Astrocyte (in vitro differentiated cells and primary cell): ENCODE measurements around the gene CASTOR1. TPM values are rescaled to one million over a fixed set of nuclear protein-coding genes. Genes with fewer than 3 reads are reported as not detected.

Experiments used
- DNase-seq: peaks from one replicate; pipeline ENCODE4 v3.0.0-alpha.2; 2010; ENCODE audit warnings: low read depth
- FAIRE-seq: peaks from 2 replicates; lab custom pipeline; 2011; peaks lifted over from hg19 to GRCh38; lab: Jason Lieb, UNC
- H2AFZ ChIP-seq: 2 replicates; pipeline ENCODE4 v1.6.0; 2012; ENCODE audit warnings: low read depth, low read length, inconsistent platforms
- H3K27ac ChIP-seq: 2 replicates; pipeline ENCODE4 v1.5.1; 2011; ENCODE audit warnings: low read depth, low read length, inconsistent platforms
- H3K27me3 ChIP-seq: 2 replicates; pipeline ENCODE4 v1.6.0; 2011; ENCODE audit warnings: low read length, inconsistent platforms; ENCODE audit not compliant: insufficient read depth
- H3K36me3 ChIP-seq: 2 replicates; pipeline ENCODE4 v1.5.1; 2011; ENCODE audit warnings: low read length, inconsistent platforms; ENCODE audit not compliant: insufficient read depth
- H3K4me1 ChIP-seq: 2 replicates; pipeline ENCODE4 v1.5.1; 2011; ENCODE audit warnings: low read length, inconsistent platforms; ENCODE audit not compliant: insufficient read depth
- H3K4me2 ChIP-seq: 2 replicates; pipeline ENCODE4 v1.6.0; 2012; ENCODE audit warnings: low read length, inconsistent platforms
- H3K4me3 ChIP-seq: 2 replicates; pipeline ENCODE4 v1.5.1; 2011; ENCODE audit warnings: low read depth, mild to moderate bottlenecking, low read length, inconsistent platforms; ENCODE audit not compliant: insufficient read depth
- H3K79me2 ChIP-seq: 2 replicates; pipeline ENCODE4 v1.6.0; 2012; ENCODE audit warnings: mild to moderate bottlenecking, low read length, inconsistent platforms; ENCODE audit not compliant: insufficient read depth
- H3K9ac ChIP-seq: 2 replicates; pipeline ENCODE4 v1.6.0; 2012; ENCODE audit warnings: mild to moderate bottlenecking, low read length, inconsistent platforms
- H3K9me3 ChIP-seq: 2 replicates; pipeline ENCODE4 v1.5.1; 2012; ENCODE audit warnings: low read depth, mild to moderate bottlenecking, low read length, inconsistent platforms; ENCODE audit not compliant: insufficient read depth
- H4K20me1 ChIP-seq: 2 replicates; pipeline ENCODE4 v1.6.0; 2012; ENCODE audit warnings: low read length, inconsistent platforms; ENCODE audit not compliant: insufficient read depth
- H3K27ac Mint-ChIP-seq: one replicate; pipeline ENCODE4 v1.8.0; 2021; ENCODE audit warnings: mild to moderate bottlenecking, mixed read lengths; ENCODE audit not compliant: unreplicated experiment
- H3K27me3 Mint-ChIP-seq: one replicate; pipeline ENCODE4 v1.8.0; 2021; ENCODE audit warnings: low read depth, mixed read lengths; ENCODE audit not compliant: unreplicated experiment
- H3K36me3 Mint-ChIP-seq: one replicate; pipeline ENCODE4 v1.8.0; 2021; ENCODE audit warnings: low read depth, mixed read lengths; ENCODE audit not compliant: unreplicated experiment
- H3K4me1 Mint-ChIP-seq: one replicate; pipeline ENCODE4 v1.8.0; 2021; ENCODE audit warnings: low read depth, mixed read lengths; ENCODE audit not compliant: unreplicated experiment
- H3K4me3 Mint-ChIP-seq: one replicate; pipeline ENCODE4 v1.8.0; 2021; ENCODE audit warnings: mild to moderate bottlenecking, moderate library complexity, mixed read lengths; ENCODE audit not compliant: unreplicated experiment
- H3K9me3 Mint-ChIP-seq: one replicate; pipeline ENCODE4 v1.8.0; 2021; ENCODE audit warnings: mild to moderate bottlenecking, mixed read lengths; ENCODE audit not compliant: unreplicated experiment
- CTCF ChIP-seq: IDR thresholded peaks from 2 replicates; pipeline ENCODE4 v1.5.1; 2011; ENCODE audit warnings: low read depth, mild to moderate bottlenecking, inconsistent platforms, low read length, moderate library complexity; ENCODE audit not compliant: insufficient read depth
- EZH2 ChIP-seq: IDR thresholded peaks from 2 replicates; pipeline ENCODE4 v1.6.1; 2012; ENCODE audit warnings: mild to moderate bottlenecking, low read length, inconsistent platforms; ENCODE audit not compliant: insufficient read depth
- total RNA-seq: library from RNA; stranded (reverse); gene quantifications from 2 replicates; pipeline ENCODE4 v1.2.1, GENCODE V29; 2021

The CASTOR1 gene
- total RNA-seq, 1 donor from 2014 or later = 15.2 TPM

GRCh38 chr22:30301995-30302809 is 12.9 kb upstream of the CASTOR1 start:
- DNase-seq = peak; percentile 71
- Mint-ChIP-seq H3K36me3 (peaks cover 34% of the 10 kb centered on the region), H3K9me3 (no peaks in the 10 kb centered on the region), H3K27ac (peak overlapping the region; percentile 66), H3K4me3 (no peak overlapping the region), H3K27me3 (no peaks in the 10 kb centered on the region), H3K4me1 (peaks cover 38% of the 10 kb centered on the region)
- no peak overlapping the region for H3K4me2 ChIP-seq
- TF ChIP-seq EZH2 = no peak
- no peak overlapping the region for H2AFZ ChIP-seq
- peaks cover 8% of the 10 kb centered on the region for H3K36me3 ChIP-seq
- H3K9ac ChIP-seq = peak overlapping the region; percentile 23
- no peaks in the 10 kb centered on the region for H3K9me3 ChIP-seq
- FAIRE-seq = peak; percentile 66
- no peaks in the 10 kb centered on the region for H3K27me3 ChIP-seq
- peaks cover 96% of the 10 kb centered on the region for H4K20me1 ChIP-seq
- H3K4me1 ChIP-seq = peaks cover 28% of the 10 kb centered on the region
- peaks cover 50% of the 10 kb centered on the region for H3K79me2 ChIP-seq
- peak overlapping the region; percentile 30 for H3K27ac ChIP-seq
- no peak overlapping the region for H3K4me3 ChIP-seq

- Histone ChIP-seq H3K36me3 (peaks cover 18% of the 10 kb centered on the region), H3K9ac (no peak overlapping the region)
- TF ChIP-seq EZH2 (no peak), CTCF (no peak)
These were observed 10.0 kb upstream of the CASTOR1 start for GRCh38 chr22:30299322-30299721.

GRCh38 chr22:30297991-30298701 is 8.8 kb upstream of the CASTOR1 start:
- Histone ChIP-seq H3K4me1 (peaks cover 13% of the 10 kb centered on the region), H3K79me2 (peaks cover 10% of the 10 kb centered on the region), H3K9me3 (no peaks in the 10 kb centered on the region), H2AFZ (no peak overlapping the region), H3K4me2 (no peak overlapping the region), H4K20me1 (peaks cover 78% of the 10 kb centered on the region), H3K4me3 (no peak overlapping the region), H3K27ac (no peak overlapping the region), H3K9ac (no peak overlapping the region), H3K27me3 (no peaks in the 10 kb centered on the region), H3K36me3 (peaks cover 23% of the 10 kb centered on the region)
- FAIRE-seq (no peak), DNase-seq (no peak)
- no peaks in the 10 kb centered on the region for H3K27me3 Mint-ChIP-seq
- no peaks in the 10 kb centered on the region for H3K9me3 Mint-ChIP-seq
- no peak overlapping the region for H3K4me3 Mint-ChIP-seq
- H3K4me1 Mint-ChIP-seq = peaks cover 21% of the 10 kb centered on the region
- H3K27ac Mint-ChIP-seq = no peak overlapping the region
- TF ChIP-seq CTCF = no peak
- no peak for TF ChIP-seq EZH2
- peaks cover 45% of the 10 kb centered on the region for H3K36me3 Mint-ChIP-seq

More at GRCh38 chr22:30299322-30299721, 10.0 kb upstream of the CASTOR1 start:
- Histone ChIP-seq H3K79me2 (peaks cover 21% of the 10 kb centered on the region), H3K4me1 (peaks cover 13% of the 10 kb centered on the region), H3K27ac (no peak overlapping the region), H2AFZ (no peak overlapping the region), H3K27me3 (no peaks in the 10 kb centered on the region), H4K20me1 (peaks cover 88% of the 10 kb centered on the region), H3K4me2 (no peak overlapping the region), H3K4me3 (no peak overlapping the region), H3K9me3 (no peaks in the 10 kb centered on the region)
- H3K4me1 Mint-ChIP-seq = peaks cover 22% of the 10 kb centered on the region
- no peaks in the 10 kb centered on the region for H3K27me3 Mint-ChIP-seq
- DNase-seq (no peak), FAIRE-seq (no peak)
- H3K36me3 Mint-ChIP-seq = peaks cover 44% of the 10 kb centered on the region
- no peaks in the 10 kb centered on the region for H3K9me3 Mint-ChIP-seq
- no peak overlapping the region for H3K27ac Mint-ChIP-seq
- H3K4me3 Mint-ChIP-seq = no peak overlapping the region
